ENCODE measurements around the gene DUS4L.

GRCh38 chr7:107551936-107552335 lies 11.8 kb upstream of the DUS4L start:
- no peak for TF ChIP-seq CTCF (IDR thresholded peaks at IDR 0.05)
- TF ChIP-seq POLR2A (IDR thresholded peaks at IDR 0.05): no peak
- TF ChIP-seq POLR2AphosphoS5 (IDR thresholded peaks at IDR 0.05): no peak
- no peak for TF ChIP-seq EP300 (IDR thresholded peaks at IDR 0.05)
